ENCODE measurements around the gene NFATC4. TPM values are rescaled to one million over a fixed set of nuclear protein-coding genes. Genes with fewer than 3 reads are reported as not detected.
"Not testable (repeated sequence)": the region's sequence is repeated elsewhere in the genome, so short reads cannot be mapped to it uniquely, and the experiment has no call there.

The NFATC4 gene
- total RNA-seq, 1 donor from 2014 or later = 56.6 TPM

GRCh38 chr14:24368562-24369252 lies 723 bp downstream of the NFATC4 start:
- Mint-ChIP-seq H3K27me3 (no peaks in the 10 kb centered on the region), H3K27ac (peak overlapping the region; percentile 29), H3K4me3 (ENCODE audit: low read depth) (peak overlapping the region; percentile 78), H3K9me3 (ENCODE audit: low read depth) (no peaks in the 10 kb centered on the region), H3K4me1 (ENCODE audit: low read depth) (peaks cover 13% of the 10 kb centered on the region), H3K36me3 (ENCODE audit: insufficient read depth) (no peaks in the 10 kb centered on the region)
- peak; percentile 44 for DNase-seq (ENCODE audit: low spot score, unreplicated experiment)
- TF ChIP-seq, protein P1, sequence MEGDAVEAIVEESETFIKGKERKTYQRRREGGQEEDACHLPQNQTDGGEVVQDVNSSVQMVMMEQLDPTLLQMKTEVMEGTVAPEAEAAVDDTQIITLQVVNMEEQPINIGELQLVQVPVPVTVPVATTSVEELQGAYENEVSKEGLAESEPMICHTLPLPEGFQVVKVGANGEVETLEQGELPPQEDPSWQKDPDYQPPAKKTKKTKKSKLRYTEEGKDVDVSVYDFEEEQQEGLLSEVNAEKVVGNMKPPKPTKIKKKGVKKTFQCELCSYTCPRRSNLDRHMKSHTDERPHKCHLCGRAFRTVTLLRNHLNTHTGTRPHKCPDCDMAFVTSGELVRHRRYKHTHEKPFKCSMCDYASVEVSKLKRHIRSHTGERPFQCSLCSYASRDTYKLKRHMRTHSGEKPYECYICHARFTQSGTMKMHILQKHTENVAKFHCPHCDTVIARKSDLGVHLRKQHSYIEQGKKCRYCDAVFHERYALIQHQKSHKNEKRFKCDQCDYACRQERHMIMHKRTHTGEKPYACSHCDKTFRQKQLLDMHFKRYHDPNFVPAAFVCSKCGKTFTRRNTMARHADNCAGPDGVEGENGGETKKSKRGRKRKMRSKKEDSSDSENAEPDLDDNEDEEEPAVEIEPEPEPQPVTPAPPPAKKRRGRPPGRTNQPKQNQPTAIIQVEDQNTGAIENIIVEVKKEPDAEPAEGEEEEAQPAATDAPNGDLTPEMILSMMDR (IDR thresholded peaks at IDR 0.05; ENCODE audit: unreplicated experiment) = no peak

DNA sequence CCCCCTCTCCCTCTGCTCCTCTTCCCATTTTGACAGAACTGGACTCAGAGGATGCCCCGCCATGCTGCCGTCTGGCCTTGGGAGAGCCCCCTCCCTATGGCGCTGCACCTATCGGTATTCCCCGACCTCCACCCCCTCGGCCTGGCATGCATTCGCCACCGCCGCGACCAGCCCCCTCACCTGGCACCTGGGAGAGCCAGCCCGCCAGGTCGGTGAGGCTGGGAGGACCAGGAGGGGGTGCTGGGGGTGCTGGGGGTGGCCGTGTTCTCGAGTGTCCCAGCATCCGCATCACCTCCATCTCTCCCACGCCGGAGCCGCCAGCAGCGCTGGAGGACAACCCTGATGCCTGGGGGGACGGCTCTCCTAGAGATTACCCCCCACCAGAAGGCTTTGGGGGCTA lies 1.5 kb downstream of the NFATC4 start:
- no peak for DNase-seq (ENCODE audit: low spot score, unreplicated experiment)
- Mint-ChIP-seq H3K4me1 (ENCODE audit: low read depth) (peaks cover 13% of the 10 kb centered on the region), H3K36me3 (ENCODE audit: insufficient read depth) (no peaks in the 10 kb centered on the region), H3K4me3 (ENCODE audit: low read depth) (peak overlapping the region; percentile 59), H3K9me3 (ENCODE audit: low read depth) (no peaks in the 10 kb centered on the region), H3K27ac (peak overlapping the region; percentile 7), H3K27me3 (no peaks in the 10 kb centered on the region)
- TF ChIP-seq, protein P1 (IDR thresholded peaks at IDR 0.05; ENCODE audit: unreplicated experiment) = no peak

DNA sequence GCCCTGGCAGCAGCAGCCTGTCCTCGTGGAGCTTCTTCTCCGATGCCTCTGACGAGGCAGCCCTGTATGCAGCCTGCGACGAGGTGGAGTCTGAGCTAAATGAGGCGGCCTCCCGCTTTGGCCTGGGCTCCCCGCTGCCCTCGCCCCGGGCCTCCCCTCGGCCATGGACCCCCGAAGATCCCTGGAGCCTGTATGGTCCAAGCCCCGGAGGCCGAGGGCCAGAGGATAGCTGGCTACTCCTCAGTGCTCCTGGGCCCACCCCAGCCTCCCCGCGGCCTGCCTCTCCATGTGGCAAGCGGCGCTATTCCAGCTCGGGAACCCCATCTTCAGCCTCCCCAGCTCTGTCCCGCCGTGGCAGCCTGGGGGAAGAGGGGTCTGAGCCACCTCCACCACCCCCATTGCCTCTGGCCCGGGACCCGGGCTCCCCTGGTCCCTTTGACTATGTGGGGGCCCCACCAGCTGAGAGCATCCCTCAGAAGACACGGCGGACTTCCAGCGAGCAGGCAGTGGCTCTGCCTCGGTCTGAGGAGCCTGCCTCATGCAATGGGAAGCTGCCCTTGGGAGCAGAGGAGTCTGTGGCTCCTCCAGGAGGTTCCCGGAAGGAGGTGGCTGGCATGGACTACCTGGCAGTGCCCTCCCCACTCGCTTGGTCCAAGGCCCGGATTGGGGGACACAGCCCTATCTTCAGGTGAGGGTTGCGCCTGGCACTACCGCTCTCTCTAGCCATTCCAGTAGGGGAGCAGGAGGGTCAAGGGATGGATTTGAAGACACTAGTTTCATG lies 2.1 kb downstream of the NFATC4 start:
- Mint-ChIP-seq H3K36me3 (ENCODE audit: insufficient read depth) (no peaks in the 10 kb centered on the region), H3K4me1 (ENCODE audit: low read depth) (peaks cover 13% of the 10 kb centered on the region), H3K27me3 (no peaks in the 10 kb centered on the region), H3K27ac (no peak overlapping the region), H3K9me3 (ENCODE audit: low read depth) (no peaks in the 10 kb centered on the region), H3K4me3 (ENCODE audit: low read depth) (no peak overlapping the region)
- TF ChIP-seq, protein P1 (IDR thresholded peaks at IDR 0.05; ENCODE audit: unreplicated experiment) = no peak
- no peak for DNase-seq (ENCODE audit: low spot score, unreplicated experiment)

DNA sequence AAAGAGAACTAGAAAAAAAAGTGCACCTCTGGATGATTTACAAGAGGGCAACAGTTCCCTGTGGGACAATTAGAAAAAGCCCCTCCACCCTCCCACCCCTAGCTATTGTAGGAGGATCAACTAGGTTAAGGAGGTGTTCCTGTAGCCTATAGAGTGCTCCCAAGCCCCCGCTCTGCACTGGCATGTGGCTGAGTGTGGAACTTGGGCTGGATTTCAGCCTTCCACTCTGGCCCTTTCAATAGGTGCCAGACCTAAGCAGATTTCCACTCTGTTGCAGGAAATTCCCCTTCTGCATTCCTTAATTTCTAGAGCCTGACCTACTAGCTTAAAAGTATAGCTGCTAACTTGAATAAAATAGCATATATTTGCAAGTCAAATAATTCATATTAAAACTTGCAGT lies 2.8 kb downstream of the NFATC4 start:
- Mint-ChIP-seq H3K27ac (no peak overlapping the region), H3K4me3 (ENCODE audit: low read depth) (no peak overlapping the region), H3K9me3 (ENCODE audit: low read depth) (no peaks in the 10 kb centered on the region), H3K27me3 (no peaks in the 10 kb centered on the region), H3K36me3 (ENCODE audit: insufficient read depth) (no peaks in the 10 kb centered on the region), H3K4me1 (ENCODE audit: low read depth) (peaks cover 10% of the 10 kb centered on the region)
- no peak for DNase-seq (ENCODE audit: low spot score, unreplicated experiment)
- TF ChIP-seq, protein P1 (IDR thresholded peaks at IDR 0.05; ENCODE audit: unreplicated experiment) = no peak

DNA sequence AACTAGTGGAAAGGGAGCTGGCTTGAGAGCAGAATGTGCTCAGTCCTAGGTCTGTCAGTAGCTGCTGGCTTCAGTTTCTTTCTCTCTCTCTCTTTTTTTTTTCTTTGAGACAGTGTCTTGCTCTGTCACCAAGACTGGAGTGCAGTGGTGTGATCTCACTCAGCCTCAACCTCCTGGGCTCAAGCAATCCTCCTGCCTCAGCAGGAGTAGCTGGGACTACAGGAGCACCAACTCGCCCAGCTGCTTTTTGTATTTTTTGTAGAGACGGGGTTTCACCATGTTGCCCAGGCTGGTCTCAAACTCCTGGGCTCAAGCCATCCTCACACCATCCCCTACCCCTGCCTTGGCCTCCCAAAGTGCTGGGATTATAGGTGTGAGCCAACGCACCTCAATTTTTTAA lies 3.6 kb downstream of the NFATC4 start:
- not testable (repeated sequence) for DNase-seq (ENCODE audit: low spot score, unreplicated experiment); H3K27me3 Mint-ChIP-seq; H3K4me3 Mint-ChIP-seq (ENCODE audit: low read depth); H3K27ac Mint-ChIP-seq; H3K9me3 Mint-ChIP-seq (ENCODE audit: low read depth); H3K36me3 Mint-ChIP-seq (ENCODE audit: insufficient read depth); H3K4me1 Mint-ChIP-seq (ENCODE audit: low read depth)
